ENCODE data around the gene B3GAT3. TPM values are rescaled to one million over a fixed set of nuclear protein-coding genes. Genes with fewer than 3 reads are reported as not detected.

The B3GAT3 gene
- total and polyA plus RNA-seq, 10 of the 15 experiments (the other 5 are each of a cell fraction or from before 2014, with no cell fraction given) = 0.31 to 52.7 (median 29.8) TPM

DNA sequence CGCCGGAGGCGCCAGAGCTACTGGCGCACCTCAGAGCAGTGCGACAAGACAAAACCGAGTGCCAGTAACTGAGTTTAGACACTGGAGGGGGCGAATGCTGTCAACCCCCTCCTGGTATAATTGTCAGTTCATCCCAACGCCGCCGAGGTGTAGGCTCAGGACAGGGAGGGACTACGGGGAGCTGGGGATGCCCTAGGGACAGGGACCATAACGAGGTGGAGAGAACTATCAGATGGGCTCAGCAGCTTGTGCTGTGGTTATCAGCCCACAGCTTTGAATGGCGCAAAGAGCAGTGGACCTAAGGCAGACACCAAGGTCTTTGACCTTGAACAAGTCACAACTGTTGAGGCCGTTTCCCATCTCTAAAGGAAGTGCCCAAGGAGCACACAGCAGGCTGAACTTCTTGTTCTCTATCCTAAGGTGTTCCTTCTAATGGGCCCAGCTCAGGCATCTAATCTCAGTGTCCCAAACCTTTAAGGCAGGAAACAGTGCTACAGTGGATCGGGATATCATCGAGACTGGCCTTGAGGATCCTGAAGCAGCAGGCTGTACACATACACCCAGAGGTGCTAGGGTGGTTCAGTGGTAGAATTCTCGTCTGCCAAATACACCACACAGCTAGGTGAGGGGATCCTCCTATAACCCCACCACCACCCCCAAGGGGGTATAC, 29.5 kb downstream of the B3GAT3 start:
- H3K27ac ChIP-seq (ENCODE audit: control insufficient read depth, insufficient read depth) = peak overlapping the region; percentile 71
- H2AFZ ChIP-seq (ENCODE audit: control insufficient read depth, low read depth, low read length) = peak overlapping the region; percentile 84
- FAIRE-seq = peak; percentile 27
- TF ChIP-seq POLR2A (IDR thresholded peaks at IDR 0.05; ENCODE audit: low read depth, low read length) = peak; percentile 38; the same call in 1 of the 2 replicates
- peak; percentile 20; the same call in 1 of the 2 replicates for TF ChIP-seq RUNX3 (IDR thresholded peaks at IDR 0.05; ENCODE audit: low read length)
- TF ChIP-seq LARP7 (IDR thresholded peaks at IDR 0.05) = peak; percentile 37; the same call in 1 of the 2 replicates
- TF ChIP-seq MTA3 (IDR thresholded peaks at IDR 0.05; ENCODE audit: borderline replicate concordance, low read length) = peak; percentile 87
- no peak for TF ChIP-seq NR2C2 (IDR thresholded peaks at IDR 0.05; ENCODE audit: borderline replicate concordance, control insufficient read depth, insufficient read length, low read depth)
- H3K36me3 ChIP-seq (ENCODE audit: control insufficient read depth in 2 of 2, insufficient read depth in 2 of 2, low read length in 1 of 2) = peaks cover 25 to 43% of the 10 kb centered on the region in 2 experiments
- POLR2A ChIA-PET = interaction anchor here (0.5 to 3.1 kb wide), 36 partner anchors 9 to 332 kb away, joined by 3 to 37 read pairs (median 5); partner anchors contain the start of genes B3GAT3, BSCL2, C11orf98 and CSKMT
- H3K27me3 ChIP-seq (replicated peaks in 1 of 2; ENCODE audit: control insufficient read depth in 2 of 2, insufficient read depth in 2 of 2, low read length in 1 of 2) = no peaks in the 10 kb centered on the region
- no peaks in the 10 kb centered on the region; the same call in 1 of the 2 replicates for H4K20me1 ChIP-seq (ENCODE audit: control insufficient read depth, insufficient read depth)
- SMC1A ChIA-PET (ENCODE audit: uncharacterized antibody, unreplicated experiment) = interaction anchor here (0.8 to 3.1 kb wide), 33 partner anchors 8 to 271 kb away, joined by 3 to 30 read pairs (median 4); partner anchors contain the start of genes B3GAT3, C11orf98, CSKMT and EEF1G
- no peak for DNase-seq (ENCODE audit: low read depth, low spot score)
- BruUV-seq (replicated peaks) = no TSS peak
- RAD21 ChIA-PET (ENCODE audit: unreplicated experiment) = interaction anchor here (0.7 to 3.5 kb wide), 28 partner anchors 8 to 289 kb away, joined by 3 to 36 read pairs (median 6); partner anchors contain the start of genes B3GAT3, C11orf98, CSKMT and EEF1G
- H3K79me2 ChIP-seq (ENCODE audit: control insufficient read depth, insufficient read depth, low read length) = peaks cover 18% of the 10 kb centered on the region
- H3K4me1 ChIP-seq (ENCODE audit: control insufficient read depth, insufficient read depth, low read length) = peaks cover 8% of the 10 kb centered on the region
- WGBS (ENCODE audit: insufficient coverage, insufficient replicate concordance, low lambda C conversion rate, missing lambda C conversion rate) = 10% methylated on average over 17 of the region's 17 CpGs
- peak overlapping the region; percentile 70 for H3K9ac ChIP-seq (ENCODE audit: control insufficient read depth, insufficient read depth, low read length)
- no peaks in the 10 kb centered on the region for H3K9me3 ChIP-seq (replicated peaks; ENCODE audit: control insufficient read depth, insufficient read depth, low read length)
- peak overlapping the region; percentile 78 for H3K4me3 ChIP-seq
- ATAC-seq = peak; percentile 9
- intact Hi-C loops (cut with micrococcal nuclease; ENCODE audit: unreplicated experiment) = loop anchor here (5.0 to 10.0 kb wide), 2 partner anchors 243 to 270 kb away; partner anchors contain the start of genes STX5, TEX54 and WDR74
- CTCF ChIA-PET = interaction anchor here (0.5 to 5.5 kb wide), 47 partner anchors 9 to 288 kb away, joined by 3 to 48 read pairs (median 5); partner anchors contain the start of genes B3GAT3, C11orf98, CSKMT and EEF1G
- peak overlapping the region; percentile 86 for H3K4me2 ChIP-seq (ENCODE audit: control insufficient read depth, insufficient read depth)
- in situ Hi-C loops (cut with MboI) = no loop called here
